Stromal cell of bone marrow (primary cell): ENCODE data around the gene LY86.
A peak's percentile ranks its signal among the peaks of the same experiment; 100 is the strongest.

Experiments used
- DNase-seq: peaks from one replicate; pipeline ENCODE4 v3.0.0-alpha.2; 2012; ENCODE audit warnings: low read depth

The LY86 gene

GRCh38 chr6:6623553-6623952 lies 35.0 kb downstream of the LY86 start:
- no peak for DNase-seq

- DNase-seq, result no peak
Observed at GRCh38 chr6:6624269-6624990, 35.9 kb downstream of the LY86 start.

- DNase-seq, result no peak
Observed at GRCh38 chr6:6626187-6626586, 37.7 kb downstream of the LY86 start.

GRCh38 chr6:6629402-6629801 lies 40.9 kb downstream of the LY86 start:
- peak; percentile 10 for DNase-seq

GRCh38 chr6:6631053-6631452 lies 42.5 kb downstream of the LY86 start:
- DNase-seq, result no peak

GRCh38 chr6:6631534-6632276 lies 43.2 kb downstream of the LY86 start:
- DNase-seq, result no peak

- DNase-seq, result no peak
Observed at GRCh38 chr6:6633898-6634734, 45.6 kb downstream of the LY86 start.

- no peak for DNase-seq
Observed at GRCh38 chr6:6634735-6635075, 46.2 kb downstream of the LY86 start.

- DNase-seq, result no peak
Observed at GRCh38 chr6:6635291-6635690, 46.8 kb downstream of the LY86 start.

- DNase-seq, result no peak
Observed at GRCh38 chr6:6635869-6636268, 47.3 kb downstream of the LY86 start.

- no peak for DNase-seq
Observed at GRCh38 chr6:6639572-6639971, 51.1 kb downstream of the LY86 start.

GRCh38 chr6:6640926-6641325 lies 52.4 kb downstream of the LY86 start:
- no peak for DNase-seq

- no peak for DNase-seq
Observed at GRCh38 chr6:6643398-6643797, 54.9 kb downstream of the LY86 start.

GRCh38 chr6:6645261-6645917 lies 56.9 kb downstream of the LY86 start:
- no peak for DNase-seq

- no peak for DNase-seq
Observed at GRCh38 chr6:6646384-6646783, 57.9 kb downstream of the LY86 start.

GRCh38 chr6:6646859-6647258 lies 58.3 kb downstream of the LY86 start:
- DNase-seq, result no peak

GRCh38 chr6:6648692-6649343 lies 60.3 kb downstream of the LY86 start:
- DNase-seq, result no peak

- no peak for DNase-seq
Observed at GRCh38 chr6:6649824-6650349, 61.4 kb downstream of the LY86 start.

- DNase-seq, result no peak
Observed at GRCh38 chr6:6650839-6651238, 62.3 kb downstream of the LY86 start.

- no peak for DNase-seq
Observed at GRCh38 chr6:6651335-6651734, 62.8 kb downstream of the LY86 start.

GRCh38 chr6:6652932-6653331 lies 64.4 kb downstream of the LY86 start:
- DNase-seq, result no peak
